ENCODE measurements around the gene SLC22A5. TPM values are rescaled to one million over a fixed set of nuclear protein-coding genes. Genes with fewer than 3 reads are reported as not detected.

The SLC22A5 gene
- total RNA-seq, 4 donors from 2014 or later: 25.6 to 152 (median 110) TPM

- Histone ChIP-seq H3K27me3 (no peaks in the 10 kb centered on the region), H3K4me1 (peaks cover 46 to 100% (median 89%) of the 10 kb centered on the region in 4 donors), H3K4me3 (no peak overlapping the region), H3K36me3 (peaks cover 0 to 6% (median 0%) of the 10 kb centered on the region in 3 donors), H3K27ac (peak overlapping the region; percentile 85 to 98 (median 91)), H3K9me3 (no peaks in the 10 kb centered on the region)
- TF ChIP-seq POLR2A (IDR thresholded peaks at IDR 0.05) (no peak), CTCF (IDR thresholded peaks at IDR 0.05) (no peak)
- no peak for DNase-seq
These were observed 54.8 kb downstream of the SLC22A5 start for GRCh38 chr5:132424167-132424880.

GRCh38 chr5:132425009-132425937, 55.8 kb downstream of the SLC22A5 start:
- H3K36me3 ChIP-seq: peaks cover 0 to 2% (median 0%) of the 10 kb centered on the region in 3 donors
- TF ChIP-seq POLR2A (IDR thresholded peaks at IDR 0.05): peak in 1 of 2 donors; percentile 27
- TF ChIP-seq CTCF (IDR thresholded peaks at IDR 0.05): no peak
- H3K27ac ChIP-seq: peak overlapping the region; percentile 85 to 98 (median 91)
- H3K27me3 ChIP-seq: no peaks in the 10 kb centered on the region
- H3K9me3 ChIP-seq: no peaks in the 10 kb centered on the region
- H3K4me1 ChIP-seq: peaks cover 52 to 100% (median 90%) of the 10 kb centered on the region in 4 donors
- H3K4me3 ChIP-seq: peak overlapping the region in 3 of 4 donors; percentile 1 to 13 (median 7)
- peak in 2 of 3 donors; percentile 89 to 90 for DNase-seq

- peak overlapping the region in 2 of 4 donors; percentile 7 to 8 for H3K4me3 ChIP-seq
These were observed 56.5 kb downstream of the SLC22A5 start for GRCh38 chr5:132425975-132426524.

GRCh38 chr5:132426525-132427138, 57.1 kb downstream of the SLC22A5 start:
- peak overlapping the region in 2 of 4 donors; percentile 7 to 8 for H3K4me3 ChIP-seq
- peak; percentile 77 to 95 (median 91) for DNase-seq
- no peaks in the 10 kb centered on the region for H3K9me3 ChIP-seq
- peak overlapping the region; percentile 85 to 98 (median 91) for H3K27ac ChIP-seq
- no peaks in the 10 kb centered on the region for H3K27me3 ChIP-seq
- no peaks in the 10 kb centered on the region for H3K36me3 ChIP-seq
- H3K4me1 ChIP-seq: peaks cover 53 to 97% (median 84%) of the 10 kb centered on the region in 4 donors
- TF ChIP-seq CTCF (IDR thresholded peaks at IDR 0.05) (peak in 5 of 6 experiments; percentile 30 to 59 (median 45)), POLR2A (IDR thresholded peaks at IDR 0.05) (no peak)

More at GRCh38 chr5:132425975-132426524, 56.5 kb downstream of the SLC22A5 start:
- H3K9me3 ChIP-seq: no peaks in the 10 kb centered on the region
- H3K27me3 ChIP-seq: no peaks in the 10 kb centered on the region
- H3K36me3 ChIP-seq: no peaks in the 10 kb centered on the region
- peaks cover 53 to 99% (median 89%) of the 10 kb centered on the region in 4 donors for H3K4me1 ChIP-seq
- DNase-seq: no peak
- TF ChIP-seq CTCF (IDR thresholded peaks at IDR 0.05) (no peak), POLR2A (IDR thresholded peaks at IDR 0.05) (no peak)
- peak overlapping the region; percentile 85 to 98 (median 91) for H3K27ac ChIP-seq

All from Peyer's patch (tissue), 4 donors.